HepG2 (cell line): Measurements from ENCODE around the gene GH2. TPM values are rescaled to one million over a fixed set of nuclear protein-coding genes. Genes with fewer than 3 reads are reported as not detected.
A peak's percentile ranks its signal among the peaks of the same experiment; 100 is the strongest.

ENCODE experiments used
- ARID2 ChIP-seq: sonication (generic); formaldehyde crosslinking; IDR thresholded peaks from 2 replicates; pipeline ENCODE4 v1.8.1; 2022; ENCODE audit warnings: mild to moderate bottlenecking, missing genetic modification reagents, borderline replicate concordance
- ARNT2 ChIP-seq: sonication (generic); formaldehyde crosslinking; IDR thresholded peaks from 2 replicates; pipeline ENCODE4 v1.8.0; 2022; ENCODE audit warnings: mild to moderate bottlenecking, low read depth, missing genetic modification reagents, moderate library complexity
- HNRNPLL ChIP-seq: fragments of 200-400 bp; formaldehyde crosslinking; IDR thresholded peaks from 2 replicates; pipeline ENCODE4 v1.6.1; 2017; ENCODE audit warnings: mild to moderate bottlenecking, low read depth, low read length; ENCODE audit not compliant: poor library complexity, severe bottlenecking
- KAT8 ChIP-seq: IDR thresholded peaks from 2 replicates; pipeline ENCODE4 v1.6.1; 2016; ENCODE audit warnings: missing genetic modification reagents, missing compliant biosample characterization
- KDM3A ChIP-seq: IDR thresholded peaks from 2 replicates; pipeline ENCODE4 v1.6.1; 2018; ENCODE audit warnings: low read depth, missing compliant biosample characterization
- KDM5A ChIP-seq: fragments of 200-600 bp; sonication (generic); IDR thresholded peaks from 2 replicates; pipeline ENCODE4 v1.7.0; 2018; ENCODE audit warnings: antibody characterized with exemption, mild to moderate bottlenecking, low read length, borderline replicate concordance
- PHF8 ChIP-seq: sonication (generic); formaldehyde crosslinking; IDR thresholded peaks from 2 replicates; pipeline ENCODE4 v1.5.0; 2020; ENCODE audit warnings: missing genetic modification reagents
- PPARG ChIP-seq: conservative IDR thresholded peaks from 2 replicates; pipeline ENCODE4 v1.6.1; 2016; ENCODE audit warnings: missing biosample characterization, missing genetic modification reagents
- RBM22 ChIP-seq: fragments of 200-400 bp; formaldehyde crosslinking; optimal IDR thresholded peaks from 2 replicates; pipeline ENCODE3; 2017; ENCODE audit warnings: mild to moderate bottlenecking, low read length, moderate library complexity
- TBP ChIP-seq: sonication (generic); formaldehyde crosslinking; IDR thresholded peaks from 2 replicates; pipeline ENCODE4 v1.5.0; 2020; ENCODE audit warnings: missing genetic modification reagents
- ZFY ChIP-seq: sonication (generic); formaldehyde crosslinking; IDR thresholded peaks from 2 replicates; pipeline ENCODE4 v1.4.0; 2020; ENCODE audit warnings: missing genetic modification reagents
- ZNF337 ChIP-seq: sonication (generic); formaldehyde crosslinking; IDR thresholded peaks from 2 replicates; pipeline ENCODE4 v1.5.1; 2020; ENCODE audit warnings: missing genetic modification reagents, low read depth, mild to moderate bottlenecking, borderline replicate concordance
- ZNF7 ChIP-seq: IDR thresholded peaks from 2 replicates; pipeline ENCODE4 v1.6.1; 2016; ENCODE audit warnings: missing biosample characterization, missing genetic modification reagents
- ZNF839 ChIP-seq: sonication (generic); formaldehyde crosslinking; IDR thresholded peaks from 2 replicates; pipeline ENCODE4 v1.4.0; 2020; ENCODE audit warnings: missing genetic modification reagents, mild to moderate bottlenecking, borderline replicate concordance
- ZNF878 ChIP-seq: sonication (generic); formaldehyde crosslinking; IDR thresholded peaks from 2 replicates; pipeline ENCODE4 v1.8.1; 2023; ENCODE audit warnings: mild to moderate bottlenecking, missing genetic modification reagents, moderate library complexity
- ZZZ3 ChIP-seq: sonication (generic); formaldehyde crosslinking; IDR thresholded peaks from 2 replicates; pipeline ENCODE4 v1.4.0; 2020; ENCODE audit warnings: missing genetic modification reagents, mild to moderate bottlenecking, borderline replicate concordance
- polyA plus RNA-seq, 8 experiments: library from polyadenylated mRNA; depleted of rRNA in 3 of 8; stranded (reverse) in 7 of 8; unstranded in 1 of 8; fragments of >200 nt; fragmentation: Illumina TruSeq in 4 of 8; extraction: Trizol in 4 of 8; gene quantifications; 2 replicates each; pipeline versions ENCODE4 v1.2.1 to v1.2.3, GENCODE V29; 2011 to 2016; ENCODE audit warnings: low read depth in 4 of 8, missing spikeins in 1 of 8, mixed read lengths in 1 of 8; ENCODE audit not compliant: insufficient read depth in 1 of 8
- total RNA-seq, 5 experiments: library from RNA; depleted of rRNA; stranded (reverse); fragments of >200 nt; fragmentation: Illumina TruSeq; extraction: Trizol; gene quantifications; 2 replicates each; pipeline ENCODE4 v1.2.3, GENCODE V29; 2016; ENCODE audit warnings: low read depth in 1 of 5
- TF ChIP-seq, protein P1 (sequence below): sonication (generic); formaldehyde crosslinking; IDR thresholded peaks from 2 replicates; pipeline ENCODE4 v1.4.0; 2020; ENCODE audit warnings: low read depth, missing genetic modification reagents
- TF ChIP-seq, protein P2 (sequence below): sonication (generic); formaldehyde crosslinking; IDR thresholded peaks from 2 replicates; pipeline ENCODE4 v1.8.0; 2023; ENCODE audit warnings: mild to moderate bottlenecking, missing genetic modification reagents

GH2 gene
- total and polyA plus RNA-seq, 2 of the 13 experiments (the other 11 are each of a cell fraction or from before 2014, with no cell fraction given) = not detected

DNA sequence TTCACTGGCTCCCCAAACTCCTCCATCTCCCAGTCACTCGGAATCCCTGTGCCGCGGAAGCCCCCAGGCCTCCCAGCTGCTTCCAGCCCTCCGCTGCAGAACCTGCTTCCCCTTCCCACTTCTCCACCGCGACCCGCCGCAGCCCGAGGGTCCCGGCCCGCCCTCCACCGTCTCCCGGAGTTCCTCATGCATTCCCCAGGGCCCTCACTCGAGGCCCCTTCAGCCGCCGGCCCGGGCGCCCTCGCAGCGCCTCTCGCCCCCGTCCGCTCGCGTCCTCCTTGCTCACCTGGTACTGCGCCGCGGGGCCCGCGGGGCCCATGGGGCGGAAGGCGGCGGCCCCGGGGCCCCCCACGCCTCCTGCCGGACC lies 39.6 kb downstream of the GH2 start (continued):
- TF ChIP-seq HNRNPLL = no peak
- no peak for TF ChIP-seq ZNF878 (CRISPR knock-in tag)
- TF ChIP-seq ZNF7 (CRISPR knock-in tag) = no peak
- no peak for TF ChIP-seq ZZZ3 (CRISPR knock-in tag)
- TF ChIP-seq, protein P1, sequence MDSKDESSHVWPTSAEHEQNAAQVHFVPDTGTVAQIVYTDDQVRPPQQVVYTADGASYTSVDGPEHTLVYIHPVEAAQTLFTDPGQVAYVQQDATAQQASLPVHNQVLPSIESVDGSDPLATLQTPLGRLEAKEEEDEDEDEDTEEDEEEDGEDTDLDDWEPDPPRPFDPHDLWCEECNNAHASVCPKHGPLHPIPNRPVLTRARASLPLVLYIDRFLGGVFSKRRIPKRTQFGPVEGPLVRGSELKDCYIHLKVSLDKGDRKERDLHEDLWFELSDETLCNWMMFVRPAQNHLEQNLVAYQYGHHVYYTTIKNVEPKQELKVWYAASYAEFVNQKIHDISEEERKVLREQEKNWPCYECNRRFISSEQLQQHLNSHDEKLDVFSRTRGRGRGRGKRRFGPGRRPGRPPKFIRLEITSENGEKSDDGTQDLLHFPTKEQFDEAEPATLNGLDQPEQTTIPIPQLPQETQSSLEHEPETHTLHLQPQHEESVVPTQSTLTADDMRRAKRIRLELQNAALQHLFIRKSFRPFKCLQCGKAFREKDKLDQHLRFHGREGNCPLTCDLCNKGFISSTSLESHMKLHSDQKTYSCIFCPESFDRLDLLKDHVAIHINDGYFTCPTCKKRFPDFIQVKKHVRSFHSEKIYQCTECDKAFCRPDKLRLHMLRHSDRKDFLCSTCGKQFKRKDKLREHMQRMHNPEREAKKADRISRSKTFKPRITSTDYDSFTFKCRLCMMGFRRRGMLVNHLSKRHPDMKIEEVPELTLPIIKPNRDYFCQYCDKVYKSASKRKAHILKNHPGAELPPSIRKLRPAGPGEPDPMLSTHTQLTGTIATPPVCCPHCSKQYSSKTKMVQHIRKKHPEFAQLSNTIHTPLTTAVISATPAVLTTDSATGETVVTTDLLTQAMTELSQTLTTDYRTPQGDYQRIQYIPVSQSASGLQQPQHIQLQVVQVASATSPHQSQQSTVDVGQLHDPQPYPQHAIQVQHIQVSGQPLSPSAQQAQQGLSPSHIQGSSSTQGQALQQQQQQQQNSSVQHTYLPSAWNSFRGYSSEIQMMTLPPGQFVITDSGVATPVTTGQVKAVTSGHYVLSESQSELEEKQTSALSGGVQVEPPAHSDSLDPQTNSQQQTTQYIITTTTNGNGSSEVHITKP = no peak
- peak; percentile 46; the same call in 1 of the 2 replicates for TF ChIP-seq KDM5A
- 0 out of 2 replicates have a peak, but pooled peaks have one; percentile 0 for TF ChIP-seq ARNT2
- no peak for TF ChIP-seq TBP (CRISPR knock-in tag)
- TF ChIP-seq ZNF337 (CRISPR knock-in tag) = no peak
- TF ChIP-seq, protein P2, sequence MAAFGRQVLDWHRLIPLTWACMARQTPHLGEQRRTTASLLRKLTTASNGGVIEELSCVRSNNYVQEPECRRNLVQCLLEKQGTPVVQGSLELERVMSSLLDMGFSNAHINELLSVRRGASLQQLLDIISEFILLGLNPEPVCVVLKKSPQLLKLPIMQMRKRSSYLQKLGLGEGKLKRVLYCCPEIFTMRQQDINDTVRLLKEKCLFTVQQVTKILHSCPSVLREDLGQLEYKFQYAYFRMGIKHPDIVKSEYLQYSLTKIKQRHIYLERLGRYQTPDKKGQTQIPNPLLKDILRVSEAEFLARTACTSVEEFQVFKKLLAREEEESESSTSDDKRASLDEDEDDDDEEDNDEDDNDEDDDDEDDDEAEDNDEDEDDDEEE (CRISPR knock-in tag) = no peak
- TF ChIP-seq RBM22 = no peak
- TF ChIP-seq KDM3A (CRISPR knock-in tag) = no peak
- no peak for TF ChIP-seq ZNF839 (CRISPR knock-in tag)
- no peak for TF ChIP-seq PPARG
- peak; percentile 55; the same call in 1 of the 2 replicates for TF ChIP-seq PHF8 (CRISPR knock-in tag)
- TF ChIP-seq ZFY (CRISPR knock-in tag) = peak; percentile 65
- 0 out of 2 replicates have a peak, but pooled peaks have one; percentile 9 for TF ChIP-seq ARID2 (CRISPR knock-in tag)
- no peak for TF ChIP-seq KAT8 (CRISPR knock-in tag)
- TF ChIP-seq, all 625 proteins: peak for 17
